Colon (tissue), 2 donors: ENCODE results near the gene PRKACG.
"Not testable (repeated sequence)": the region's sequence is repeated elsewhere in the genome, so short reads cannot be mapped to it uniquely, and the experiment has no call there.

Source experiments
- FAIRE-seq: peaks from 2 replicates; lab custom pipeline; 2012; peaks lifted over from hg19 to GRCh38; lab: Jason Lieb, UNC
- donor health status: control.
- donor health status: control.

Gene PRKACG

DNA sequence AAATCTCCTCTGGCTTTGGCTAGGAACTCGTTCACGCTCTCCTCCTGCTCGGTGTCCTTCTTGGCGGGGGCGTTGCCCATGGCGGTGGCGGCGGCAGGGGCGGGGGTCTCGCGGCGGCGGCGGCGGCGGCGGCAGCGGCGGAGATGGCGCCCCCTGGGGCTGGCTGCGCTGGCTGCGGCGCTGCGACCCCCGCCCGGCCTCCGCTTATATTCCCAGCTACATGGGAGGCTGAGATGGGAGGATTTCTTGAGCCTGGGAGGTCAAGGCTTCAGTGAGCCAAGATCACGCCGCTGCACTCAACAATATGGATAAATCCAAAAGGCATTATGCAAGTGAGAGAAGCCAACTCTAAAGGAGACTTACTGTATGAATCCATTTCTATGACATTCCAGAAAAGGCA is at the start of gene PRKACG:
Gene PRKACG (minus strand): TSS at position 101 of the 400 bp plus-strand sequence. CDS start 21 bp downstream, at position 80.
- FAIRE-seq, result no peak

DNA sequence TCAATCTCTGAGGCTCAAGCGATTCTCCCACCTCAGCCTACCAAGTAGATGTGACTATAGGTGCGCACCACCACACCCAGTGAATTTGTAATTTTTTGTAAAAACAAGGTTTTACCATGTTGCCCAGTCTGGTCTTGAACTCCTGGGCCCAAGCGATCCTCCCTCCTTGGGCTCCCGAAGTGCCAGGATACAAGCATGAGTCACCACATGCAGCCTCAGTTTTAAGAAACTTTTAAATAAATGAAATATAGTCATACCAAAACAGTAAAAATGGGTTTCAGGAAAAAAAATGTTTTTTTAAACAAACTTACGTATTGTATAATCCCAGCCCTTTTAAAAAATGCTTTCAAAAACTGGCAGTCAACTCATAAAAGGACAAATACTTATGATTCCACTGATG is 48.3 kb upstream of the PRKACG start:
- FAIRE-seq, result no peak

GRCh38 chr9:69060766-69061165 is 46.9 kb upstream of the PRKACG start:
- no peak for FAIRE-seq

DNA sequence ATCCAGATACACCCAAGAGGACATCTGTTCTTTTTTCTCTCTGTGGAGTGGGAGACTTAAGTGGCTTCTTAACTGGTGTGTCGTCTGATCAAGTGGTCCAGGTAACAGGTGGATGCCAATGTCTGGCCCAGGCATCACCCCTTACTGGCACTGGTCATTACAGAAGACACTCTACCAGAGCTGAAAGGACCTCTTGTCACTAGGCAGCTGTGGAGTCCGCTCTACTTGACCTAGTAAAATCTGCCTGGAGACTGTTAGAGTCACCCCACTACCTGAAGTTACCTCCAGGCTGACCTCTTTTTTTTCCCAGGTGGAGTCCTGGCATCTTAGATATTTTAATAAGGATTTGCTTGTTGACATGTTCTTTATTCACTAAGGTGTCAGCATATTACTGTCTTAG is 44.2 kb upstream of the PRKACG start:
- no peak for FAIRE-seq

DNA sequence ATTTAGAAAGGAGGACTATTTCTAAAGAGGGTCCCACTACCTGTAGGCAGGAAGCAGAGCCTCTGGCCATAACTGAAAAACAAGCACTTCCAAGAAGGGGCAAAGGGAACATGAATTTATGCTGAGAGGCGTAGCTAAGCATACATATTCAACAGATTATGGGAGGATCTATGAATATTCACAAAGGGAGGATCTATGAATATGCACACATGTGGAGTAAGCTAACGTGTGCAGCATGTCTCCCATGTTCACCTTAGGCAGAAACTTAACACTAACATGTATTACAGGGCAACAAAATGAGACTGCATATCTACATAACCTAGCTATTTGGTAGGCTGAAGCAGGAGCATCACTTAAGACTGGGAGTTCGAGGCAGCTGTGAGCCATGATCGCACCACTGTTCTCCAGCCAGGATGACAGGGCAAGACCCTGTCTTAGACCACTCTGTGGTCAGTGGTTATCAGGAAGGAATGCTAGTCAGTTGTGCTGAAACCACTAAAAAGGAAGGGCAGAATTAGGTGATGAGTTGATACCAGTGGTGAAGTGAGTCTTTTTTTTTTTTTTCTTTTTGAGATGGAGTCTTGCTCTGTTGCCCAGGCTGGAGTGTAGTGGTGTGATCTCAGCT is 42.4 kb upstream of the PRKACG start:
- no peak for FAIRE-seq

- no peak for FAIRE-seq
These were observed 41.1 kb upstream of the PRKACG start for GRCh38 chr9:69054989-69055388.

GRCh38 chr9:69050936-69051335 is 37.0 kb upstream of the PRKACG start:
- FAIRE-seq, result not testable (repeated sequence)

DNA sequence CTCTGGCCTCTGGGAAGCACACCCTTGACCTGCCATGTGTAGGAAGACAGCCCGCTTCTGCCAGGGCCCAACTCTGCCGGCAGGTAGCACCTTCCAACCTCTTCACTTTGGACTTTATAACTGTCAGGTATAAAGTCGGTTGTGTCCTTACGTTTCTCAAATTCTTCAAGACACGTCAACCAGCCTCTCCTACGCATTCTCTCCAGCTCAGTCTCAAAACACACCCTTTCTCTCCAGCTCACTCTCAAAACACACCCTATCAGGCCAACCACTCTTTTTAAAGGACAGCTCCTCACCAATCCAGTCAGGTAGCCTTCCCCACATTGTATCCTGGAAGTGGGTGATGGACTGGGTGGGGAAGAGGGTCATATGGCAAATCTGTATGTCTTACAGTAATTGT is 35.2 kb upstream of the PRKACG start:
- FAIRE-seq, result no peak

DNA sequence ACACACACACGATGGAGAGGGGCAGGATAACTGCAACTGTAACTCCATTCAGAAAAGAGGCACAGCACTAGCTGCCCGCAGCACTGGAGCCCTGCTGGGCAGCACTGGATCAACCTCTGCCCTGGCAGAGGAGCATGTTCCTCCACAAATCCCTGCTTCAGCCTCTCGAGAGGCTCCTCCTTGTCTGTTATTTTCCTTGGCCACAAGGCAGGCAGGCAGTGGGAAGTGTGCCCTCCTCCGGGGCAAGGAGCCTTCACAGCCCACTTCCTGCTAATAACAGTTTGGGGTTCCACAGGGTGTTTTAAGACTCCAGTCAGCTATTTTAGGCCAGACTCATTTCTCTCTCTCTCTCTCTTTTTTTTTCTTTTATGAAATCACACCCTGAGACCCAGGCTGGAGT is 33.5 kb upstream of the PRKACG start:
- FAIRE-seq, result no peak

GRCh38 chr9:69046723-69047122 is 32.8 kb upstream of the PRKACG start:
- FAIRE-seq, result no peak

GRCh38 chr9:69045821-69046220 is 31.9 kb upstream of the PRKACG start:
- FAIRE-seq, result no peak

- no peak for FAIRE-seq
These were observed 30.6 kb upstream of the PRKACG start for GRCh38 chr9:69044240-69045219.

GRCh38 chr9:69040646-69041045 is 26.7 kb upstream of the PRKACG start:
- FAIRE-seq, result no peak

- FAIRE-seq, result no peak
These were observed 22.9 kb upstream of the PRKACG start for GRCh38 chr9:69036799-69037198.

- no peak for FAIRE-seq
These were observed 22.4 kb upstream of the PRKACG start for GRCh38 chr9:69036309-69036708.

DNA sequence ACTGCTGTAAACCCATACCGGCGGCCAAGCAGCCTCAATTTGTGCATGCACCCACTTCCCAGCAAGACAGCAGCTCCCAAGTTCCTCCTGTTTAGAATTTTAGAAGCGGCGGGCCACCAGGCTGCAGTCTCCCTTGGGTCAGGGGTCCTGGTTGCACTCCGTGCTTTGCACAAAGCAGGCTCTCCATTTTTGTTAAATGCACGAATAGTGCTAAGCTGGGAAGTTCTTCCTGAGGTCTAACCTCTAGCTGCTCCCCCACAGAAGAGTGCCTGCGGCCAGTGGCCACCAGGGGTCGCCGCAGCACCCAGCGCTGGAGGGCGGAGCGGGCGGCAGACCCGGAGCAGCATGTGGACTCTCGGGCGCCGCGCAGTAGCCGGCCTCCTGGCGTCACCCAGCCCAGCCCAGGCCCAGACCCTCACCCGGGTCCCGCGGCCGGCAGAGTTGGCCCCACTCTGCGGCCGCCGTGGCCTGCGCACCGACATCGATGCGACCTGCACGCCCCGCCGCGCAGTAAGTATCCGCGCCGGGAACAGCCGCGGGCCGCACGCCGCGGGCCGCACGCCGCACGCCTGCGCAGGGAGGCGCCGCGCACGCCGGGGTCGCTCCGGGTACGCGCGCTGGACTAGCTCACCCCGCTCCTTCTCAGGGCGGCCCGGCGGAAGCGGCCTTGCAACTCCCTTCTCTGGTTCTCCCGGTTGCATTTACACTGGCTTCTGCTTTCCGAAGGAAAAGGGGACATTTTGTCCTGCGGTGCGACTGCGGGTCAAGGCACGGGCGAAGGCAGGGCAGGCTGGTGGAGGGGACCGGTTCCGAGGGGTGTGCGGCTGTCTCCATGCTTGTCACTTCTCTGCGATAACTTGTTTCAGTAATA is 21.8 kb upstream of the PRKACG start, which contains the start of gene FXN:
Gene FXN (plus strand): TSS at position 315 of the 871 bp plus-strand sequence. CDS start 31 bp downstream, at position 346.
- FAIRE-seq, result no peak

GRCh38 chr9:69034071-69034470 is 20.2 kb upstream of the PRKACG start:
- FAIRE-seq, result no peak

- FAIRE-seq, result no peak
These were observed 17.1 kb upstream of the PRKACG start for GRCh38 chr9:69030851-69031645.

- FAIRE-seq, result no peak
These were observed 15.6 kb upstream of the PRKACG start for GRCh38 chr9:69029535-69029934.

DNA sequence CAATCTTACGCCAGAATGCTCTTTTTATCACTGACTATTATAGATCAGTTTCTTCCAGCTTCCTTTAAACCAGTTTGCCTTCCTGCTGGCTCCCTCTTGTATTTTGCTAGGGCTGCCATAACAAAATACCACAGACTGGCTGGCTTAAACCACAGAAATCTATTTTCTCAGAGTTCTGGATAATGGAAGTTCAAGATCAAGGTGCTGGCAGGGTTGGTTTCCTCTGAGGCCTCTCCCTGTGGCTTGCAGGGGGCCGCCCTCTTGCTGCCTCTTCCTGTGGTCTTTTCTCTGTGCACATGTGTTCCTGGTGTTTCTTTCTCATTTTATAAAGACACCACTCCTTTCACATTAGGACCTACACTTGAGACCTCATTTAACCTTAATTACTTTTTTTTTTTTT is 14.8 kb upstream of the PRKACG start:
- FAIRE-seq, result no peak

GRCh38 chr9:69027355-69028097 is 13.6 kb upstream of the PRKACG start:
- FAIRE-seq, result no peak
